Suprapubic skin (tissue), 4 donors: Measurements from ENCODE around the gene PRSS27. TPM values are rescaled to one million over a fixed set of nuclear protein-coding genes. Genes with fewer than 3 reads are reported as not detected.

Experiments used
- DNase-seq, 2 donors: peaks; one replicate each; pipeline ENCODE4 v3.0.0-alpha.2; 2019; ENCODE audit warnings: low spot score in 2 of 2
- H3K27ac ChIP-seq: fragments of 200-600 bp; sonication (generic); one replicate; pipeline ENCODE4 v1.5.1; 2019
- H3K27me3 ChIP-seq: fragments of 200-600 bp; sonication (generic); one replicate; pipeline ENCODE4 v1.5.1; 2019
- H3K36me3 ChIP-seq: fragments of 200-600 bp; sonication (generic); one replicate; pipeline ENCODE4 v1.5.1; 2019
- H3K4me1 ChIP-seq: fragments of 200-600 bp; sonication (generic); one replicate; pipeline ENCODE4 v1.5.1; 2019
- H3K4me3 ChIP-seq: fragments of 200-600 bp; sonication (generic); one replicate; pipeline ENCODE4 v1.5.1; 2019; ENCODE audit warnings: mild to moderate bottlenecking
- H3K9me3 ChIP-seq: fragments of 200-600 bp; sonication (generic); one replicate; pipeline ENCODE4 v1.5.1; 2019
- EP300 ChIP-seq: sonication (generic); formaldehyde crosslinking; IDR thresholded peaks from one replicate; pipeline ENCODE4 v1.6.1; 2017; ENCODE audit warnings: antibody characterized with exemption
- POLR2A ChIP-seq, 2 donors: fragments of 450-650 bp; IDR thresholded peaks; one replicate each; pipeline ENCODE4 v1.6.1; 2017; ENCODE audit warnings: antibody characterized with exemption in 2 of 2, mild to moderate bottlenecking in 2 of 2, moderate library complexity in 2 of 2
- POLR2AphosphoS5 ChIP-seq, 3 donors: sonication (generic); formaldehyde crosslinking; IDR thresholded peaks; one replicate each; pipeline ENCODE4 v1.6.1; 2017; ENCODE audit warnings: antibody characterized with exemption in 3 of 3
- WGBS: methylation state at CpG from one replicate; pipeline ENCODE4 v1.1.5; 2018; 5-methylcytosine and 5-hydroxymethylcytosine counted together
- total RNA-seq, 4 donors: library from RNA; depleted of rRNA; stranded (reverse); fragments of >200 nt; gene quantifications; one replicate each; pipeline ENCODE4 v1.1.0, GENCODE V29; 2016
- TF ChIP-seq, protein P1 (sequence below), 2 donors: fragments of 200-600 bp in 1 of 2; fragments of 450-650 bp in 1 of 2; sonication (generic) in 1 of 2; IDR thresholded peaks; one replicate each; pipeline ENCODE4 v1.5.1; 2016 to 2019; ENCODE audit warnings: antibody characterized with exemption in 2 of 2, mild to moderate bottlenecking in 1 of 2, moderate library complexity in 1 of 2

The PRSS27 gene
- total RNA-seq, 4 donors from 2014 or later = 1.6 to 9.5 (median 5.6) TPM

DNA sequence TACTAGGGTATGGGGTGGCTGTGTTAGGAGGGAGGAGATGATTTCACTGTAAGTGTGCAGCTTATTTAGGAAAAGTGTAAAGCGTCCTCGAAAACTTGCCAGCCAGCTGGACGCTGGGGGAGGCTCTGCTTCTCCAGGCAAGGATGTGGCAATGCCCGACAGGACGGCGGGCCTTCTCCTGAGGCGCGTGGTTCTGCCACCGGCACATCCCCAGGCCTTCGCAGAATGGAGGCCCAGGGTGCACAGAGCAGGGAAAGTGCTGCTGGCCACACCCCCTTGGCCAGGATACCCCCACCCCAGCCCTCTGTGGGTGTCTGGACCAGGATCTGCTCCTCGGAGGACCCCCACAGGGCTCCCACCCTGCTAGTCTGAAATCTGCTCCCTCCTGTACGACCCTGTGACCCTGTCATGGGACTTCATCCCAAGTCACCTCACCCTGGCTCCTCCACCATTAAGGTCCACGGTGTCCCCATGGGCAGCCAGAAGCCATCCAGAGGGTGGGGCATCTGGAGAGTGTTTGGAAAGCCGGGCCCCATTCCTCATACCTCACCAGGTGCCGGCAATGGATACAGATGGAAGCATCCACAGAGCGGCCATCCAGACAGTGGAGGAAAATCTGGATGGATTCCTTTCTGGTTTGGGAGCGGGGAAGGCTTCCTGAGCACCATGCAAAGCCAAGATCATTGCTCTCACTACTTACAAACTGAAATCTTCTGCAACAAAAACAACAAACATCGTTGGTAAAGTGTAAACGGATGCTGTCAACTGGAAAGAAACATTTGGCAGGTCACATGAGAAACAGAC, 23.2 kb upstream of the PRSS27 start:
- DNase-seq = no peak
- Histone ChIP-seq H3K9me3 (no peaks in the 10 kb centered on the region), H3K4me3 (no peak overlapping the region), H3K27ac (no peak overlapping the region), H3K36me3 (no peaks in the 10 kb centered on the region), H3K27me3 (peaks cover 14% of the 10 kb centered on the region), H3K4me1 (no peaks in the 10 kb centered on the region)
- WGBS = 90% methylated on average over 17 of the region's 19 CpGs
- no peak for TF ChIP-seq POLR2AphosphoS5 (IDR thresholded peaks at IDR 0.05)
- TF ChIP-seq EP300 = no peak
- no peak for TF ChIP-seq POLR2A (IDR thresholded peaks at IDR 0.05)
- TF ChIP-seq, protein P1, sequence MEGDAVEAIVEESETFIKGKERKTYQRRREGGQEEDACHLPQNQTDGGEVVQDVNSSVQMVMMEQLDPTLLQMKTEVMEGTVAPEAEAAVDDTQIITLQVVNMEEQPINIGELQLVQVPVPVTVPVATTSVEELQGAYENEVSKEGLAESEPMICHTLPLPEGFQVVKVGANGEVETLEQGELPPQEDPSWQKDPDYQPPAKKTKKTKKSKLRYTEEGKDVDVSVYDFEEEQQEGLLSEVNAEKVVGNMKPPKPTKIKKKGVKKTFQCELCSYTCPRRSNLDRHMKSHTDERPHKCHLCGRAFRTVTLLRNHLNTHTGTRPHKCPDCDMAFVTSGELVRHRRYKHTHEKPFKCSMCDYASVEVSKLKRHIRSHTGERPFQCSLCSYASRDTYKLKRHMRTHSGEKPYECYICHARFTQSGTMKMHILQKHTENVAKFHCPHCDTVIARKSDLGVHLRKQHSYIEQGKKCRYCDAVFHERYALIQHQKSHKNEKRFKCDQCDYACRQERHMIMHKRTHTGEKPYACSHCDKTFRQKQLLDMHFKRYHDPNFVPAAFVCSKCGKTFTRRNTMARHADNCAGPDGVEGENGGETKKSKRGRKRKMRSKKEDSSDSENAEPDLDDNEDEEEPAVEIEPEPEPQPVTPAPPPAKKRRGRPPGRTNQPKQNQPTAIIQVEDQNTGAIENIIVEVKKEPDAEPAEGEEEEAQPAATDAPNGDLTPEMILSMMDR (IDR thresholded peaks at IDR 0.05) = no peak

DNA sequence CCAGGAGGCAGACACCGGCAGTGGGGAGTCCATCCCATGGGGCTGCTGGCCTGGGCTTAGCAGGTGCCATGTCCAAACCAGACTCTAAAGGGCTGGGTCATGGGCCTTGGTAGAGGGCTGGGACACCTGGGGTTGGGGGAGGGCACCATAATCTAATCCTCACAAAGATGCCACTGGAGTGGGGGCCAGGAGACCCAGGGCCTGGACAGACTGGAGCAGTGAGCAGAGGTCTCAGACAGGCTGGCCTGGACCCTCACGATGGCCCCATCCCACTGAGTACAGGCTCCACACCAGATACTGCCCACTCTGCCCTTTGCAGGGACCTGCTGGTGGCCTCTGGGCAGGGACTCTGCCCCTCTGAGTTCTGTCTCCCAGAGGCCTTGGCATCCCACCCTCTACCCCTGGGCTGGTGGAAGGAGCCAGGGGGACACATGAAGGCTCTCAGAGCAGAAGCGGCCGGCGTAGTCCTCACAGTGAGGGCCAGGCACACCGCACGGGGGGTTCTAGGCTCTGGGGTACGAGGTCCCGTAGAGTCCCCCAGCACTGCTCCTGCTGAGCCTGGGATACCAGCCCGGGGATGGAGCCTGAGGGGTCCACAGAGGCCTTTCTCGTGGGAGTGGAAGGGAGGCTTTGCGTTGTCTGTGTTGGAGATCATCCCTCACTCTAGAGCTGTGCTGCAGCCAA, 22.4 kb upstream of the PRSS27 start:
- H3K9me3 ChIP-seq = no peaks in the 10 kb centered on the region
- no peaks in the 10 kb centered on the region for H3K36me3 ChIP-seq
- H3K27me3 ChIP-seq = peaks cover 15% of the 10 kb centered on the region
- H3K27ac ChIP-seq = no peak overlapping the region
- no peaks in the 10 kb centered on the region for H3K4me1 ChIP-seq
- TF ChIP-seq POLR2AphosphoS5 (IDR thresholded peaks at IDR 0.05) (no peak), EP300 (no peak), POLR2A (IDR thresholded peaks at IDR 0.05) (no peak)
- TF ChIP-seq, protein P1 (IDR thresholded peaks at IDR 0.05) = no peak
- WGBS = 97% methylated on average over 12 of the region's 12 CpGs
- no peak overlapping the region for H3K4me3 ChIP-seq
- no peak for DNase-seq

DNA sequence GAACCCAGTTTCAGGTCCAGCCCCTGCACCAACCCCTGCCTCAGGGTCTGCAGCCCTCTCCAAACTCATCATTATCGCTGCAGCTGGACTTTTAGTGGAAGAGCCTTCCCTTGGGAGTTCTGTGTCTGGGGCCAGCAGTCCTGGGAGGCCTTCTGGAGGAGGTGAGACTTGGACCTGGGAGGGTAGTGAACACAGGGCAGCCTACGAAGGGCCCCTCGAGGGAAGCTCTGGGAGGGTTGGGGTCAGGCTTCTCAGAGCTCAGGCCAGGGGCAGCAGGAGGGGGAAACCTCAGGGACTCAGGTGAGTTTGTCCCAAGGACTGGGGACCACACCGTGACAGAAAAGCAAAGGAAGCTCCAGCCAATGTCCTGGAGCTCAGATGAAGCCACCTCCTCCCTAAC, 21.1 kb upstream of the PRSS27 start:
- no peak for DNase-seq
- H3K36me3 ChIP-seq = no peaks in the 10 kb centered on the region
- WGBS = 100% methylated on average over 1 of the region's 4 CpGs
- H3K4me3 ChIP-seq = no peak overlapping the region
- H3K4me1 ChIP-seq = no peaks in the 10 kb centered on the region
- H3K27me3 ChIP-seq = peaks cover 24% of the 10 kb centered on the region
- no peak overlapping the region for H3K27ac ChIP-seq
- TF ChIP-seq POLR2A (IDR thresholded peaks at IDR 0.05) (no peak), POLR2AphosphoS5 (IDR thresholded peaks at IDR 0.05) (no peak), EP300 (no peak)
- TF ChIP-seq, protein P1 (IDR thresholded peaks at IDR 0.05) = no peak
- H3K9me3 ChIP-seq = no peaks in the 10 kb centered on the region

DNA sequence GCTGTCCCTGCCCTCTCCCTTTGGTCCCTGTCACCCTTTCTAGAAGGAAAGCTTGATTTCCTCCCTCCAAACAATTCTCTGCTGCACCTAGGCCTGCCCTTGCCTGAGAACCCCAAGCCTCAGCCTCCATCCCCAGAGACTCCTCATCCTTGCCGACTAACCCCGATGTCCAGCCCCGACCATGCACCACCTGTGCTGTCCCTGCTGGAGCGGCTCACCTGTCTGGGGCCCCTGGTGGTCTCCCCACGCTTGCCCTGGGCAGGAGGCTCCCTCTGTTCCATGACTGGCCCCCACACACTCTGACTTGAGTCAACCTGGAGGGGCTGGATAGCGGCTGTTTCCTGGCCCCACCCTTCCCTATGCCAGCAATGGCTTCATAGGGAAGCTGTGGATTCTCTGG, 20.5 kb upstream of the PRSS27 start:
- TF ChIP-seq POLR2A (IDR thresholded peaks at IDR 0.05) (no peak), EP300 (no peak), POLR2AphosphoS5 (IDR thresholded peaks at IDR 0.05) (no peak)
- TF ChIP-seq, protein P1 (IDR thresholded peaks at IDR 0.05) = no peak
- no peaks in the 10 kb centered on the region for H3K36me3 ChIP-seq
- no peaks in the 10 kb centered on the region for H3K9me3 ChIP-seq
- WGBS = 90% methylated on average over 6 of the region's 6 CpGs
- DNase-seq = no peak
- no peak overlapping the region for H3K27ac ChIP-seq
- H3K4me1 ChIP-seq = no peaks in the 10 kb centered on the region
- H3K27me3 ChIP-seq = peaks cover 24% of the 10 kb centered on the region
- no peak overlapping the region for H3K4me3 ChIP-seq
